Measurements from ENCODE around the gene GAK. TPM values are rescaled to one million over a fixed set of nuclear protein-coding genes. Genes with fewer than 3 reads are reported as not detected.

GAK gene
- total and polyA plus RNA-seq, 3 experiments from 2014 or later: 82.9 to 118 (median 112) TPM

- CTCF ChIA-PET: interaction anchor here (1.3 kb wide), 1 partner anchor 167 kb away, joined by 3 read pairs; no protein-coding TSS in a partner anchor
- H3K9me3 ChIP-seq (ENCODE audit: low read length): no peaks in the 10 kb centered on the region
- Mint-ChIP-seq H3K27ac (peak overlapping the region in 2 of 8 donors; percentile 54 to 91), H3K4me3 (no peak overlapping the region), H3K4me1 (peaks cover under 1 to 3% (median 2%) of the 10 kb centered on the region in 3 donors), H3K27me3 (no peaks in the 10 kb centered on the region), H3K36me3 (peaks cover under 1 to 67% (median 6%) of the 10 kb centered on the region in 3 donors), H3K9me3 (no peaks in the 10 kb centered on the region)
- H3K27me3 ChIP-seq (ENCODE audit: insufficient read depth, low read length, poor library complexity, severe bottlenecking): no peaks in the 10 kb centered on the region
- no peak overlapping the region for H3K4me3 ChIP-seq (ENCODE audit: low read length)
- H3K4me1 ChIP-seq (ENCODE audit: insufficient read depth, low read length): no peaks in the 10 kb centered on the region
- no peak for DNase-seq
- H3K36me3 ChIP-seq (ENCODE audit: insufficient read depth, low read length): peaks cover 12% of the 10 kb centered on the region
- H3K27ac ChIP-seq (ENCODE audit: low read depth, low read length): no peak overlapping the region
- POLR2A ChIA-PET: interaction anchor here (1.1 kb wide), 1 partner anchor 25 kb away, joined by 3 read pairs; the partner anchor contains the start of genes GAK and TMEM175
Measured at GRCh38 chr4:907691-908425, 24.3 kb downstream of the GAK start.

- Mint-ChIP-seq H3K4me1 (peaks cover 2 to 7% (median 4%) of the 10 kb centered on the region in 3 donors), H3K27me3 (no peaks in the 10 kb centered on the region), H3K36me3 (peaks cover 4 to 65% (median 6%) of the 10 kb centered on the region in 3 donors), H3K4me3 (no peak overlapping the region), H3K27ac (peak overlapping the region in 1 of 8 donors; percentile 46), H3K9me3 (no peaks in the 10 kb centered on the region)
- no peak overlapping the region for H3K27ac ChIP-seq (ENCODE audit: low read depth, low read length)
- H3K27me3 ChIP-seq (ENCODE audit: insufficient read depth, low read length, poor library complexity, severe bottlenecking): no peaks in the 10 kb centered on the region
- no peaks in the 10 kb centered on the region for H3K9me3 ChIP-seq (ENCODE audit: low read length)
- H3K4me1 ChIP-seq (ENCODE audit: insufficient read depth, low read length): no peaks in the 10 kb centered on the region
- POLR2A ChIA-PET: interaction anchor here (1.1 kb wide), 1 partner anchor 25 kb away, joined by 3 read pairs; the partner anchor contains the start of genes GAK and TMEM175
- no peak for DNase-seq
- CTCF ChIA-PET: interaction anchor here (1.3 kb wide), 1 partner anchor 166 kb away, joined by 3 read pairs; no protein-coding TSS in a partner anchor
- peaks cover 12% of the 10 kb centered on the region for H3K36me3 ChIP-seq (ENCODE audit: insufficient read depth, low read length)
- no peak overlapping the region for H3K4me3 ChIP-seq (ENCODE audit: low read length)
Measured at GRCh38 chr4:907103-907400, 25.1 kb downstream of the GAK start.

DNA sequence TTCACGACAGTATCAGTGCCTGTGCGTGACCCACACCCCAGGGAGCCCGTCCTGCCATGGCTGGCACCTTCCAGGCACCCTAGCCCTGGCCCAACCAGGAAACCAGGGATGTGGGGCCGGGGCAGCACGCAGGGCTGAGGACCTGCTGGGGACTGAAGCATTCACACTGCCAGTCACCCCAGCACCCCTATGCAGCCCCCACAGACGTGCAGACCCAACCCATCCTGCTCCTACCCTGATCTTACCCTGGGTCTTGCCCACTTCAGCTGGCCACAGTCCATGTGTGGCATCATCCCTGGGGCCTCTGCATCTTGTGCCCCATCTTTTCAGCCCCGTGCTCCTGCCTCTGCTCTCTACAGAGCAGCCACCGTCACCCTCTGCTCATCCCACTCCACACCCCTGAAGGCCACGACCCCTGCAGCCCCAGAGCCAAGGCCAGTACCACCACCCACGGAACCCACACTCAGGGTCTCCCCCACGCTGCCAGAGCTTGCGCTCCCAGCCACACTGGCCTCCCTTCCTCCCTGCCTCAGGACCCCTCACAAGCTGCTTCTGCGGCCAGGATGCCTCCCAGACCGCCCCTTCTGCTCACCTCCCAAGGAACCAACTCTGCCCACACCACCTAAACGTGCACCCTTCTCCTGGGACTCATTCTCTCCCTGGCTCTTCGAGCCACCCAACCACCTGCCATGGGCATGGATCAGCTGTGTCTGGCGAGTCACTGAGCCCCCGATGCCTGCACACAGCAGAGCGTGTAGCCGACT is 25.6 kb downstream of the GAK start:
- Mint-ChIP-seq H3K27me3 (no peaks in the 10 kb centered on the region), H3K36me3 (peaks cover 4 to 62% (median 4%) of the 10 kb centered on the region in 3 donors), H3K4me1 (peaks cover 2 to 4% (median 4%) of the 10 kb centered on the region in 3 donors), H3K27ac (peak overlapping the region in 1 of 8 donors; percentile 46), H3K4me3 (no peak overlapping the region), H3K9me3 (no peaks in the 10 kb centered on the region)
- no peaks in the 10 kb centered on the region for H3K9me3 ChIP-seq (ENCODE audit: low read length)
- no peak overlapping the region for H3K27ac ChIP-seq (ENCODE audit: low read depth, low read length)
- ChIA-PET POLR2A (interaction anchor here (1.1 kb wide), 1 partner anchor 26 kb away, joined by 3 read pairs; the partner anchor contains the start of genes GAK and TMEM175), CTCF (interaction anchor here (1.3 kb wide), 1 partner anchor 165 kb away, joined by 3 read pairs; no protein-coding TSS in a partner anchor)
- H3K4me1 ChIP-seq (ENCODE audit: insufficient read depth, low read length): no peaks in the 10 kb centered on the region
- no peak for DNase-seq
- peaks cover 10% of the 10 kb centered on the region for H3K36me3 ChIP-seq (ENCODE audit: insufficient read depth, low read length)
- no peak overlapping the region for H3K4me3 ChIP-seq (ENCODE audit: low read length)
- no peaks in the 10 kb centered on the region for H3K27me3 ChIP-seq (ENCODE audit: insufficient read depth, low read length, poor library complexity, severe bottlenecking)

GRCh38 chr4:905485-906338 is 26.4 kb downstream of the GAK start:
- H3K27me3 ChIP-seq (ENCODE audit: insufficient read depth, low read length, poor library complexity, severe bottlenecking): no peaks in the 10 kb centered on the region
- H3K4me3 ChIP-seq (ENCODE audit: low read length): no peak overlapping the region
- Mint-ChIP-seq H3K27me3 (no peaks in the 10 kb centered on the region), H3K9me3 (no peaks in the 10 kb centered on the region), H3K4me1 (peaks cover 2 to 4% (median 4%) of the 10 kb centered on the region in 3 donors), H3K4me3 (peak overlapping the region in 1 of 7 donors; percentile 48), H3K36me3 (peaks cover 4 to 57% (median 4%) of the 10 kb centered on the region in 3 donors), H3K27ac (peak overlapping the region in 1 of 8 donors; percentile 23)
- no peak overlapping the region for H3K27ac ChIP-seq (ENCODE audit: low read depth, low read length)
- H3K4me1 ChIP-seq (ENCODE audit: insufficient read depth, low read length): no peaks in the 10 kb centered on the region
- ChIA-PET CTCF (no interaction called here), POLR2A (no interaction called here)
- no peak for DNase-seq
- H3K36me3 ChIP-seq (ENCODE audit: insufficient read depth, low read length): peaks cover 2% of the 10 kb centered on the region
- H3K9me3 ChIP-seq (ENCODE audit: low read length): no peaks in the 10 kb centered on the region

DNA sequence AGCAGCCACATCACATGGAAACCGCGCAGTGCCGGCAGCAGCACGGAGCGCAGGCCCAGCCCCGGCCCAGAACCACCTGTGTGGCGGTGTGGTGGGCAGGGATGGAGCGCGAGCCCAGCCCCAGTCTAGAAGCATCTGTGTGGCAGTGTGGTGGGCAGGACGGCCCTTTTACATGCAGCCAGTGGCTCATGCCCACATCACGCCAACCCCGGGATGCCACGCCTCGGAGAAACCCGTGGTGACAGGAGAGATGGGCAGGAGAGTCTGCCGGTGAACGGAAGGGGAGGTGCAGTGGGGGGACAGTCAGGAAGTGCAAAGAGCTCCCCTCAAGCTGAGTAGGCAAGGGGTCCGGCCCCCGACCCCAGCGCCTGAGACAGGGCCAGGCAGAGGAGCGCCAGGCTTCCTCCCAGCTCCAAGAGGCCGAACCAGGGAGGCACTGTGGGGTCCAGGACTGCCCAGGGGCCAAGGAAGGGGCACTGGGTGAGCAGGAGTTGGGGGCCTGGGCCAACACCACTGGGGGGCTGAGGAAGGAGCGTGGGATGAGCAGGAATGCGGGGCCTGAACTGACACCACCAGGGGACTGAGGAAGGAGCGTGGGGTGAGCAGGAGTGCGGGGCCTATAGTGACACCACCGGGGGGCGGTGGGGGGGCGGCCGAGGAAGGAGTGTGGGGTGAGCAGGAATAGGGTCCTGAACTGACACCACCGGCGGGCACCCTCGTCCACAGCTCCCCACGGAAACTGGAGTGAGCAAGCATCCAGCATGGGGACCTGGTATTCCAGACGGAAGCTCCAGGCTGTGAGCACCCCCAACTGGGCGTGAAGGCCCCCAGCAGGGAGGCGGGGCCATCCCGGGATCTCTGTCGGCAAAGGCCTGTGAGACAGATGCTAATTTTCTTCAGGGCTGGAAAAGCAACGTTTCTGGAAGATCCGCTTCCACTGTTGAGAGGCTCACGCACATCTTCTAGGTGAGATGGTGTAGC is 28.8 kb downstream of the GAK start:
- Mint-ChIP-seq H3K27me3 (no peaks in the 10 kb centered on the region), H3K9me3 (no peaks in the 10 kb centered on the region), H3K27ac (peak overlapping the region in 1 of 8 donors; percentile 8), H3K36me3 (peaks cover 4 to 62% (median 6%) of the 10 kb centered on the region in 3 donors), H3K4me3 (no peak overlapping the region), H3K4me1 (peaks cover 6 to 14% (median 11%) of the 10 kb centered on the region in 3 donors)
- ChIA-PET CTCF (no interaction called here), POLR2A (no interaction called here)
- Histone ChIP-seq H3K27me3 (ENCODE audit: insufficient read depth, low read length, poor library complexity, severe bottlenecking) (no peaks in the 10 kb centered on the region), H3K27ac (ENCODE audit: low read depth, low read length) (no peak overlapping the region), H3K4me3 (ENCODE audit: low read length) (no peak overlapping the region), H3K4me1 (ENCODE audit: insufficient read depth, low read length) (no peaks in the 10 kb centered on the region), H3K9me3 (ENCODE audit: low read length) (no peaks in the 10 kb centered on the region), H3K36me3 (ENCODE audit: insufficient read depth, low read length) (no peaks in the 10 kb centered on the region)
- DNase-seq: no peak

DNA sequence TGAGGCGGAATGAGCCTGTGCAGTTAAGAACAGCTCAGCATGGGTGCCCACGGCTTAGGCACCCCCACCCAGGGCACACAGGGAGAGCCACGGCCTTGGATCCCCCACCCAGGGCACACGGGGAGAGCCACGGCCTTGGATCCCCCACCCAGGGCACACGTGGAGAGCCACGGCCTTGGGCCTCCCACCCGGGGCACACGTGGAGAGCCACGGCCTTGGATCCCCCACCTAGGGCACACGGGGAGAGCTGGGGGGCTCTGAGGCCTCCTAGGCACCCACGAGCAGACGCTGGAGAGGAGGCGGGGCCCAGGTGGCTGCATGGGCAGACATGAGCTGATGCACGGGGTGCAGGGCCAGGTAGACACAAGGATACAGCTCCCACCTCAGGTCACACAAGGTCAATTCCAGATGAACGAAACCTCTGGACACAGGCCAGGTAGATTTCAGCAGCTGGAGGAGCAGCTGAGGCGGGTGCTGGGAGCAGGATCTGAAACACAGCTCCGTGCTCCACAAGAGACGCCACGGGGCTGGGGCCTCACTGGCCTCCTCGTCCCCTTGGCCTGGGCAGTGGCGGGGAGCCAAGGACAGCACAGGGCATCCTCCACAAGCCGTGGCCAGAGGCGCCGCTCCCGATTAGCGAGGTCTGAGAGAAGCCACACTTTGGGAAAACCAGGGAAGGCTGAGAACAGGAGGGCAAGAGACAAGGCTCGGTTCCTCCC is 30.8 kb downstream of the GAK start:
- H3K4me3 Mint-ChIP-seq: no peak overlapping the region
- H3K27ac ChIP-seq (ENCODE audit: low read depth, low read length): no peak overlapping the region
- POLR2A ChIA-PET: no interaction called here
- no peaks in the 10 kb centered on the region for H3K4me1 ChIP-seq (ENCODE audit: insufficient read depth, low read length)
- DNase-seq: no peak
- no peaks in the 10 kb centered on the region for H3K27me3 ChIP-seq (ENCODE audit: insufficient read depth, low read length, poor library complexity, severe bottlenecking)
- CTCF ChIA-PET: no interaction called here
- no peak overlapping the region for H3K4me3 ChIP-seq (ENCODE audit: low read length)
- H3K9me3 ChIP-seq (ENCODE audit: low read length): no peaks in the 10 kb centered on the region
- peaks cover 6 to 14% (median 11%) of the 10 kb centered on the region in 3 donors for H3K4me1 Mint-ChIP-seq
- no peak overlapping the region for H3K27ac Mint-ChIP-seq
- H3K36me3 Mint-ChIP-seq: peaks cover 4 to 67% (median 6%) of the 10 kb centered on the region in 3 donors
- H3K9me3 Mint-ChIP-seq: no peaks in the 10 kb centered on the region
- peaks cover 8% of the 10 kb centered on the region for H3K36me3 ChIP-seq (ENCODE audit: insufficient read depth, low read length)
- H3K27me3 Mint-ChIP-seq: no peaks in the 10 kb centered on the region
